ENCODE data around the gene ALX4. TPM values are rescaled to one million over a fixed set of nuclear protein-coding genes. Genes with fewer than 3 reads are reported as not detected.

The ALX4 gene
- total and polyA plus RNA-seq, 2 of the 8 experiments (the other 6 are each of a cell fraction or from before 2014, with no cell fraction given), result not detected

DNA sequence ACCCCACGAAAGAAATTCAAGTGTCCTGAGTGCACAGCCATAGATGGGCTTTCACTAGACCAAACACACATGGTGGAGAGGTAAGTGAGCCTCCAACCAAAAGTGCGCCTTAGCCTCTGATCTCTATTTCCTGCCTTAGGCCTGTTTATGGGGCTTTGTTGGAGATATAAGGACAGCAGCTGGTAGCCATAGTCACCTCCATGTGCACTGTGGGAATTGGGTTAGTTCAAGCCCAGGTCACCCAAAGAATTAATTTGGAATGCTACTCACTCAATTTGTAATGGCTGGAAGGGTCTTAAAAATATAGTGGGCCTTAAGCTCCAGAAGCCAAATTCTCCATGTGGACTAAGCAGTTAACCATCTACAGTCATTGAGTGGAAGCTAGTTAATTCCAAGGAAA lies 73.6 kb downstream of the ALX4 start (continued):
- no peak for TF ChIP-seq SIRT6 (IDR thresholded peaks at IDR 0.05; ENCODE audit: low read length)
- no peak for TF ChIP-seq FOSL1 (IDR thresholded peaks at IDR 0.05; ENCODE audit: insufficient read depth, low read depth, low read length)
- TF ChIP-seq, protein P1, sequence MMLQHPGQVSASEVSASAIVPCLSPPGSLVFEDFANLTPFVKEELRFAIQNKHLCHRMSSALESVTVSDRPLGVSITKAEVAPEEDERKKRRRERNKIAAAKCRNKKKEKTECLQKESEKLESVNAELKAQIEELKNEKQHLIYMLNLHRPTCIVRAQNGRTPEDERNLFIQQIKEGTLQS (IDR thresholded peaks at IDR 0.05; ENCODE audit: insufficient read depth, low read depth, low read length), result no peak
- no peak for TF ChIP-seq CEBPB (IDR thresholded peaks at IDR 0.05; ENCODE audit: low read depth, low read length)
